Kidney capillary endothelial cell (primary cell): ENCODE results near the gene IL3.
A peak's percentile ranks its signal among the peaks of the same experiment; 100 is the strongest.

ENCODE experiments used
- DNase-seq: peaks from one replicate; pipeline ENCODE4 v3.0.0-alpha.2; 2018; ENCODE audit warnings: low spot score

Gene IL3

GRCh38 chr5:132060501-132061161 is at the start of gene IL3:
TSS of gene IL3 (plus strand) at chr5:132060655. CDS start at chr5:132060707, 52 bp downstream.
- DNase-seq: no peak

GRCh38 chr5:132010989-132011621 is 49.4 kb upstream of the IL3 start:
- DNase-seq: no peak

- no peak for DNase-seq
These were observed 48.7 kb upstream of the IL3 start, which contains the start of gene ACSL6 for GRCh38 chr5:132011622-132012343. TSS of gene ACSL6 (minus strand) at chr5:132011658. CDS start at chr5:132011553, 105 bp downstream.

- peak; percentile 48 for DNase-seq
These were observed 48.0 kb upstream of the IL3 start for GRCh38 chr5:132012371-132013005.

GRCh38 chr5:132013006-132013689 is 47.3 kb upstream of the IL3 start:
- no peak for DNase-seq

- DNase-seq: no peak
These were observed 46.7 kb upstream of the IL3 start for GRCh38 chr5:132013711-132014110.

GRCh38 chr5:132016721-132017250 is 43.7 kb upstream of the IL3 start:
- DNase-seq: no peak

GRCh38 chr5:132017316-132017715 is 43.1 kb upstream of the IL3 start:
- DNase-seq: no peak

GRCh38 chr5:132017738-132018625 is 42.5 kb upstream of the IL3 start:
- no peak for DNase-seq

- no peak for DNase-seq
These were observed 41.1 kb upstream of the IL3 start for GRCh38 chr5:132019337-132019736.

- DNase-seq: no peak
These were observed 40.4 kb upstream of the IL3 start for GRCh38 chr5:132019857-132020555.

GRCh38 chr5:132020568-132021339 is 39.7 kb upstream of the IL3 start:
- DNase-seq: no peak

GRCh38 chr5:132021654-132022053 is 38.8 kb upstream of the IL3 start:
- no peak for DNase-seq

GRCh38 chr5:132022737-132023136 is 37.7 kb upstream of the IL3 start:
- no peak for DNase-seq

GRCh38 chr5:132023258-132024116 is 37.0 kb upstream of the IL3 start:
- no peak for DNase-seq

- DNase-seq: no peak
These were observed 36.4 kb upstream of the IL3 start for GRCh38 chr5:132024117-132024435.

- no peak for DNase-seq
These were observed 35.6 kb upstream of the IL3 start for GRCh38 chr5:132024789-132025402.

GRCh38 chr5:132025403-132025971 is 35.0 kb upstream of the IL3 start:
- DNase-seq: no peak
